Measurements from ENCODE around the gene YLPM1.

The YLPM1 gene

GRCh38 chr14:74871819-74872218, 108.7 kb downstream of the YLPM1 start:
- no peak for DNase-seq (ENCODE audit: low read depth in 3 of 3, low spot score in 1 of 3)

- no peak for DNase-seq (ENCODE audit: low read depth in 3 of 3, low spot score in 1 of 3)
These were observed 112.1 kb downstream of the YLPM1 start for GRCh38 chr14:74875204-74875603.

DNA sequence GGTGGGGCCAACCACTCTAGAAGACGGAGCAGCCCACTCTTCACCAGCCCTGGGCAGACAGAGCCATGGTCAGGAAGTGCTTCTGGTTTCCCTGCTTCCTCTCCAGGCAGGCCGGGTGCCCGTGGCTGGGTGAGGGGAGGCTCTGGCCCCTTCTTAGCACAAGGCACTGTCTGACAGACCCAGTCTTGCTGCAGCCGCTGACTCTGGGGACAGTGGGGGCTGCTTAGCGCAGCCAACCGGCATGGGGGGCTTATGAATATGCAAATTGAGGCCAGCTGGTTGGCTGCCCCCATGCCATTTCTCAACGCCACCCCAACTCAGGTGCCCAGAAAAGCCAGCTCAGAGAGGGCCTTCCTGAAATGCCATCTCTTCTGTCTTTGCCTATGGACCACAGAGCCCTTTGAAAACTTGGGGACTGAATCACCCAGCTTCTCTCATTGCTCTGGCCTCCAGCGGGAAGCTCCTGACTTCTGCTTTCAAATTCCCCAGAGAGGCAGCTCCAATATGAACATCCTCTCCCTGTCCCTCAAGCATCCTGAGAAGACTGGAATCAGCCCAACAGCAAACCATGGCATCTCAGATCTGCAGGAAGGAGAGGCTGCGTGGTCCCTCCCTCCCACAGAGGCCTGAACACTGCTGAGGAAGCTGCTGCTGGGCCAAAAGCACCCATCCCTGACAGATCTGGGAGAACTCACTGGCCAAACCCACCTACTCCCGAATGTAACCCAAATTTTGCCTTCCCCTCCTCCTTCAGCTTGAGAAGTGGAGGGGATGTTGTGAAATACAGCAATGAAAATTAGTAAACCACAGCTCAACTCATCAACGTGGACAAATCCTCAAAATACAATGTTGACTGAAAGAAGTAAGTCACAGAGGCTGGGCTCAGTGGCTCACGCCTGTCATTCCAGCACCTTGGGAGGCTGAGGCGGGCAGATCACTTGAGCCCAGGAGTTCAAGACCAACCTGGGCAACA, 113.1 kb downstream of the YLPM1 start, which contains the start of gene PROX2:
Gene PROX2, minus strand, starts transcription at position 205 of the 973 bp plus-strand sequence. CDS start 12,311 bp downstream, outside the sequence.
- no peak for DNase-seq (ENCODE audit: low read depth in 3 of 3, low spot score in 1 of 3)

GRCh38 chr14:74879427-74880182, 116.5 kb downstream of the YLPM1 start:
- no peak for DNase-seq (ENCODE audit: low read depth in 3 of 3, low spot score in 1 of 3)

DNA sequence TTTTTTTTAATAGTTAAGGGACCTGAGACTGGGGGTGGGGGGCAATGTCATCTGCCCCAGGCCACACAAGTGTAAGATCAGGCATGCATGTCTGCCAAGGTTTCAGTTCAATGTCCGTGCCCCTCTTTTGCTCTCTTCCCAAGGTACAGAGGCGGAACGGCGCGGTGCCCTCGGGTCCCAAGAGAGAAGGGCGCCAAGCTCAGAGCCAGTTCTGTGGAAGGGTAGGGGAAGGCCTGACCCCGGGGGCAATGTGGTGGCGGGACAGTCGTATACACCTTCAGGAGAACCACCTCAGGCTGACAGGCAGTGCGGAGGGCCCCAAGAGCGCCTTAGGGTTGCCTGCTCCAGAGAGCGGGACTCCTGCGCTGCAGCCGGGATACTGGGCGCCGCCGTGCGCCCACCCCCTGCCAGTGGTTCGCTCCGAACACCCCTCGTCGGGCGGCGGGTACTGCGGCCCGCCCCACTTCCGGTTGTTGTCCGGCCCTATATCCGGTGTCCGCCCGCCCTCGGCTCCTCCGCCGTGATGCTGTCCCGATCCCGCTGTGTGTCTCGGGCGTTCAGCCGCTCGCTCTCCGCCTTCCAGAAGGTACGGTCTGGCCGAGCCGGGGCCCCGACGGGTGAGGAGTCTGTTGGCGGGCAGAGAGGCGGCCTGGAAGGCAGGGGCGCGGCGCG, 118.5 kb downstream of the YLPM1 start, which contains the start of gene DLST:
Gene DLST, plus strand, starts transcription at position 486 of the 672 bp plus-strand sequence. Its CDS starts 38 bp downstream, at position 524.
- DNase-seq (ENCODE audit: low read depth in 3 of 3, low spot score in 1 of 3), result peak; percentile 64 to 84 (median 67)

GRCh38 chr14:74882103-74882920, 119.2 kb downstream of the YLPM1 start:
- peak in 2 of 3 donors; percentile 14 to 27 for DNase-seq (ENCODE audit: low read depth in 3 of 3, low spot score in 1 of 3)
